Mesenchymal stem cell (in vitro differentiated cells and primary cell): Measurements from ENCODE around the gene PDCD11.

ENCODE experiments used
- DNase-seq: peaks from one replicate; pipeline ENCODE4 v3.0.0-alpha.2; 2013
- H2AFZ ChIP-seq: one replicate; pipeline ENCODE4 v1.6.1; 2013; ENCODE audit warnings: low read depth, mild to moderate bottlenecking, control low read depth, inconsistent platforms, low read length, moderate library complexity
- H2AK5ac ChIP-seq: 2 replicates; pipeline ENCODE4 v1.6.1; 2013; ENCODE audit warnings: low read length, moderate library complexity, mild to moderate bottlenecking, inconsistent platforms; ENCODE audit not compliant: severe bottlenecking
- H2BK120ac ChIP-seq: one replicate; pipeline ENCODE4 v1.6.1; 2013; ENCODE audit warnings: low read depth, mild to moderate bottlenecking, inconsistent platforms, low read length, moderate library complexity
- H2BK12ac ChIP-seq, 2 experiments: one replicate each; pipeline ENCODE4 v1.6.1; 2013; ENCODE audit warnings: inconsistent platforms in 2 of 2, low read length in 2 of 2, mild to moderate bottlenecking in 2 of 2, moderate library complexity in 2 of 2, control low read depth in 1 of 2
- H2BK15ac ChIP-seq: one replicate; pipeline ENCODE4 v1.6.1; 2013; ENCODE audit warnings: mild to moderate bottlenecking, low read depth, inconsistent platforms; ENCODE audit not compliant: poor library complexity, severe bottlenecking
- H2BK5ac ChIP-seq: 2 replicates; pipeline ENCODE4 v1.6.1; 2013; ENCODE audit warnings: low read depth, mild to moderate bottlenecking, low read length, control low read depth, inconsistent platforms; ENCODE audit not compliant: poor library complexity, severe bottlenecking
- H3K14ac ChIP-seq, 2 experiments: one replicate each; pipeline ENCODE4 v1.6.1; 2013; ENCODE audit warnings: inconsistent platforms in 2 of 2, low read length in 2 of 2, control low read depth in 1 of 2, mild to moderate bottlenecking in 1 of 2, moderate library complexity in 1 of 2
- H3K18ac ChIP-seq, 2 experiments: one replicate each; pipeline ENCODE4 v1.6.1; 2013; ENCODE audit warnings: inconsistent platforms in 2 of 2, low read length in 2 of 2, control low read depth in 1 of 2, low read depth in 1 of 2, mild to moderate bottlenecking in 1 of 2
- H3K23ac ChIP-seq, 2 experiments: one replicate each; pipeline ENCODE4 v1.6.1; 2013; ENCODE audit warnings: inconsistent platforms in 2 of 2, low read length in 2 of 2, mild to moderate bottlenecking in 2 of 2, moderate library complexity in 2 of 2, control low read depth in 1 of 2
- H3K27ac ChIP-seq: 2 replicates; pipeline ENCODE4 v1.5.1; 2013; ENCODE audit warnings: mild to moderate bottlenecking, moderate library complexity, low read length, control low read depth, inconsistent platforms; ENCODE audit not compliant: poor library complexity, severe bottlenecking
- H3K27me3 ChIP-seq, 2 experiments: 2 replicates each; pipeline versions ENCODE4 v1.6.1 to v1.7.0; 2013; ENCODE audit warnings: low read length in 2 of 2, mild to moderate bottlenecking in 2 of 2, moderate library complexity in 2 of 2, control low read depth in 1 of 2, inconsistent platforms in 1 of 2; ENCODE audit not compliant: control insufficient read depth in 1 of 2, insufficient read depth in 1 of 2
- H3K36me3 ChIP-seq, 2 experiments: 2 replicates each; pipeline versions ENCODE4 v1.6.1 to v1.7.0; 2013; ENCODE audit warnings: low read length in 2 of 2, control low read depth in 1 of 2, inconsistent platforms in 1 of 2, low read depth in 1 of 2, mild to moderate bottlenecking in 1 of 2; ENCODE audit not compliant: insufficient read depth in 2 of 2, control insufficient read depth in 1 of 2
- H3K4ac ChIP-seq, 2 experiments: one replicate each; pipeline ENCODE4 v1.6.1; 2013; ENCODE audit warnings: inconsistent platforms in 2 of 2, low read length in 2 of 2, mild to moderate bottlenecking in 2 of 2, moderate library complexity in 2 of 2, control low read depth in 1 of 2, low read depth in 1 of 2
- H3K4me1 ChIP-seq: 2 replicates; pipeline ENCODE4 v1.6.1; 2013; ENCODE audit warnings: low read depth, low read length, control low read depth; ENCODE audit not compliant: control insufficient read depth, insufficient read depth
- H3K4me2 ChIP-seq: 2 replicates; pipeline ENCODE4 v1.6.1; 2013; ENCODE audit warnings: low read length, mild to moderate bottlenecking, inconsistent platforms; ENCODE audit not compliant: poor library complexity, severe bottlenecking
- H3K4me3 ChIP-seq, 2 experiments: 2 replicates each; pipeline versions ENCODE4 v1.5.1 to v1.7.0; 2013; ENCODE audit warnings: low read length in 2 of 2, mild to moderate bottlenecking in 2 of 2, control low read depth in 1 of 2, low read depth in 1 of 2; ENCODE audit not compliant: insufficient read depth in 1 of 2
- H3K79me1 ChIP-seq: replicated peaks from 2 replicates; pipeline ENCODE4 v1.6.1; 2013; ENCODE audit warnings: mild to moderate bottlenecking, control low read depth, low read length, inconsistent platforms; ENCODE audit not compliant: poor library complexity, severe bottlenecking
- H3K9ac ChIP-seq: 2 replicates; pipeline ENCODE4 v1.7.0; 2013; ENCODE audit warnings: mild to moderate bottlenecking, low read length, moderate library complexity
- H3K9me3 ChIP-seq: 2 replicates; pipeline ENCODE4 v1.7.0; 2013; ENCODE audit warnings: mild to moderate bottlenecking, low read length; ENCODE audit not compliant: control insufficient read depth
- H4K8ac ChIP-seq: one replicate; pipeline ENCODE4 v1.6.1; 2013; ENCODE audit warnings: inconsistent platforms, mild to moderate bottlenecking, low read length, moderate library complexity
- H4K91ac ChIP-seq: one replicate; pipeline ENCODE4 v1.6.1; 2013; ENCODE audit warnings: mild to moderate bottlenecking, low read length, inconsistent platforms
- WGBS: methylation state at CpG from one replicate; pipeline ENCODE4 v1.1.7; 2013; ENCODE audit warnings: mixed read lengths; 5-methylcytosine and 5-hydroxymethylcytosine counted together

PDCD11 gene

DNA sequence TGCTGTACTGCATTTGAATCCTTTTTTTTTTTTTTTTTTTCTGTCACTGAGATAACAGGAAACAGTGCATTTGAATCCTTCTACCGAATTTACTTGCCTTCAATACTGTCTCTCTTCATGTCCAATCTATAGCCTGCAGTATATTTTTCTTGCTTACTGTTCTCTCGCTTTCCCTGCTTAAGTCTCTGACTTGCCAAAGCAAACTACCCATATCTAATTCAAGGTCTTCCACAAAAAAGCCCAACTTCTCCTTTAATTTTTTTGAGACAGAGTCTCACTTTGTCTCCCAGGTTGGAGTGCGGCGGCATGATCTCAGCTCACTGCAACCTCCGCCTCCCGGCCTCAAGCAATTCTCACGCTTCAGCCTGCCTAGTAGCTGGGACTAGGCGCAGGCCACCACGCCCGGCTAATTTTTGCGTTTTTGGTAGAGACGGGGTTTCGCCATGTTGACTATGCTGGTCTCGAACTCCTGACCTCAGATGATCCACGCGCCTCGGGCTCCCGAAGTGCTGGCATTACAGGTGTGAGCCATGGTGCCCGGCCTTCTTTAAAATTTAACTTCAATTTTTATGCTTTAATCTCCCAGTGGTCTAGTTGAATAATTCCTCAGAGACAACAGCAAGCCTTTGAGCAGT lies 882 bp downstream of the PDCD11 start:
- no peak overlapping the region for H4K8ac ChIP-seq
- no peaks in the 10 kb centered on the region for H3K9me3 ChIP-seq
- H3K23ac ChIP-seq: no peak overlapping the region
- no peak overlapping the region for H2BK12ac ChIP-seq
- peak overlapping the region in 1 of 2 experiments; percentile 97 for H3K4me3 ChIP-seq
- peak; percentile 18 for DNase-seq
- no peaks in the 10 kb centered on the region for H3K27me3 ChIP-seq
- WGBS: 84% methylated on average over 19 of the region's 19 CpGs
- no peak overlapping the region for H3K14ac ChIP-seq
- peak overlapping the region; percentile 57 for H3K4me2 ChIP-seq
- peaks cover 11% of the 10 kb centered on the region for H3K4me1 ChIP-seq
- no peak overlapping the region for H2BK120ac ChIP-seq
- H3K27ac ChIP-seq: no peak overlapping the region
- H3K79me1 ChIP-seq: peaks cover 17% of the 10 kb centered on the region
- H3K4ac ChIP-seq: no peak overlapping the region
- H2AK5ac ChIP-seq: no peak overlapping the region
- H4K91ac ChIP-seq: no peak overlapping the region
- H3K9ac ChIP-seq: peak overlapping the region; percentile 99
- H3K36me3 ChIP-seq: peaks cover 29 to 61% of the 10 kb centered on the region in 2 experiments
- H2AFZ ChIP-seq: no peak overlapping the region
- no peak overlapping the region for H2BK5ac ChIP-seq
- H2BK15ac ChIP-seq: peak overlapping the region; percentile 16
- H3K18ac ChIP-seq: no peak overlapping the region

GRCh38 chr10:103413564-103413963 lies 17.1 kb downstream of the PDCD11 start:
- Histone ChIP-seq H3K27ac (no peak overlapping the region), H3K14ac (no peak overlapping the region), H3K4me3 (no peak overlapping the region), H2BK12ac (no peak overlapping the region), H2BK5ac (no peak overlapping the region), H3K27me3 (no peaks in the 10 kb centered on the region), H3K18ac (no peak overlapping the region), H2BK120ac (no peak overlapping the region), H3K4me1 (no peaks in the 10 kb centered on the region), H2AK5ac (no peak overlapping the region), H3K4me2 (no peak overlapping the region), H4K8ac (no peak overlapping the region), H3K23ac (no peak overlapping the region), H3K79me1 (peaks cover 14% of the 10 kb centered on the region), H4K91ac (no peak overlapping the region), H3K9ac (no peak overlapping the region), H3K36me3 (peaks cover 75 to 98% of the 10 kb centered on the region in 2 experiments), H2BK15ac (no peak overlapping the region), H3K4ac (no peak overlapping the region), H3K9me3 (no peaks in the 10 kb centered on the region), H2AFZ (no peak overlapping the region)
- 93% methylated on average over 2 of the region's 2 CpGs for WGBS
- no peak for DNase-seq

GRCh38 chr10:103415581-103415980 lies 19.2 kb downstream of the PDCD11 start:
- Histone ChIP-seq H4K8ac (no peak overlapping the region), H2AK5ac (no peak overlapping the region), H2BK12ac (no peak overlapping the region), H3K79me1 (peaks cover 18% of the 10 kb centered on the region), H2BK15ac (no peak overlapping the region), H3K36me3 (peaks cover 88 to 99% of the 10 kb centered on the region in 2 experiments), H3K9me3 (no peaks in the 10 kb centered on the region), H3K27ac (no peak overlapping the region), H3K27me3 (no peaks in the 10 kb centered on the region), H2BK5ac (no peak overlapping the region), H3K4me1 (no peaks in the 10 kb centered on the region), H3K4me2 (no peak overlapping the region), H3K9ac (no peak overlapping the region), H3K23ac (no peak overlapping the region), H3K18ac (no peak overlapping the region), H4K91ac (no peak overlapping the region), H3K14ac (no peak overlapping the region), H3K4me3 (no peak overlapping the region), H2AFZ (no peak overlapping the region), H2BK120ac (no peak overlapping the region), H3K4ac (no peak overlapping the region)
- no peak for DNase-seq
- WGBS: 93% methylated on average over 8 of the region's 8 CpGs

GRCh38 chr10:103416436-103417147 lies 20.2 kb downstream of the PDCD11 start:
- no peak overlapping the region for H3K18ac ChIP-seq

More at GRCh38 chr10:103416436-103417147, 20.2 kb downstream of the PDCD11 start:
- no peaks in the 10 kb centered on the region for H3K4me1 ChIP-seq
- no peak overlapping the region for H3K4ac ChIP-seq
- H2BK120ac ChIP-seq: no peak overlapping the region
- no peak overlapping the region for H2AK5ac ChIP-seq
- no peak overlapping the region for H2BK15ac ChIP-seq
- H3K9me3 ChIP-seq: no peaks in the 10 kb centered on the region
- H3K27ac ChIP-seq: no peak overlapping the region
- no peak overlapping the region for H4K8ac ChIP-seq
- H2BK5ac ChIP-seq: no peak overlapping the region
- no peak overlapping the region for H3K23ac ChIP-seq
- H3K79me1 ChIP-seq: peaks cover 21% of the 10 kb centered on the region
- H3K14ac ChIP-seq: no peak overlapping the region
- H3K4me3 ChIP-seq: no peak overlapping the region
- H2BK12ac ChIP-seq: no peak overlapping the region
- 91% methylated on average over 6 of the region's 8 CpGs for WGBS
- peaks cover 88 to 98% of the 10 kb centered on the region in 2 experiments for H3K36me3 ChIP-seq
- H3K4me2 ChIP-seq: no peak overlapping the region
- no peak overlapping the region for H2AFZ ChIP-seq
- H4K91ac ChIP-seq: no peak overlapping the region
- H3K27me3 ChIP-seq: no peaks in the 10 kb centered on the region
- no peak overlapping the region for H3K9ac ChIP-seq
- DNase-seq: peak; percentile 68
